ENCODE measurements around the gene LCE1F.

- TF ChIP-seq CTCF (IDR thresholded peaks at IDR 0.05) (no peak), EZH2 (IDR thresholded peaks at IDR 0.05) (no peak)
Measured at GRCh38 chr1:152811050-152811449, 36.1 kb downstream of the LCE1F start.

All from neural progenitor cell (in vitro differentiated cells).